PC-9 (cell line): Measurements from ENCODE around the gene BUD13. TPM values are rescaled to one million over a fixed set of nuclear protein-coding genes. Genes with fewer than 3 reads are reported as not detected.
A peak's percentile ranks its signal among the peaks of the same experiment; 100 is the strongest.

Source experiments
- BruUV-seq: library from RNA; stranded (reverse); fragments of 400-500 nt; replicated peaks from 2 replicates; lab custom pipeline; 2021; lab: Mats Ljungman, UMichigan
- CTCF ChIA-PET: fragments of 300-600 bp; sonication (Branson Sonifier 250); formaldehyde crosslinking; loops from one replicate; lab custom pipeline; 2022; ENCODE audit warnings: antibody characterized with exemption; lab: Charles Lee
- POLR2A ChIA-PET: fragments of 300-600 bp; sonication (Branson Sonifier 250); formaldehyde crosslinking; loops from one replicate; lab custom pipeline; 2022; ENCODE audit warnings: antibody characterized with exemption; ENCODE audit not compliant: unreplicated experiment; lab: Charles Lee
- DNase-seq, 2 experiments: peaks; one replicate each; pipeline versions ENCODE4 v3.0.0 to v3.0.0-alpha.2; 2015 to 2022; ENCODE audit warnings: mixed read lengths in 1 of 2
- H2AFZ ChIP-seq: fragments of 200-600 bp; sonication (generic); 2 replicates; pipeline ENCODE4 v1.8.1; 2017; ENCODE audit warnings: antibody characterized with exemption
- H3F3A ChIP-seq: fragments of 200-600 bp; sonication (generic); 2 replicates; pipeline ENCODE4 v1.8.1; 2017; ENCODE audit warnings: antibody characterized with exemption, mild to moderate bottlenecking, low read depth; ENCODE audit not compliant: insufficient read depth
- H3K27ac ChIP-seq: fragments of 200-600 bp; sonication (generic); 2 replicates; pipeline ENCODE4 v1.6.1; 2016; ENCODE audit warnings: mixed run types
- H3K27me3 ChIP-seq: fragments of 200-600 bp; sonication (generic); 2 replicates; pipeline ENCODE4 v1.6.1; 2016; ENCODE audit warnings: low read depth, mixed run types; ENCODE audit not compliant: insufficient read depth
- H3K36me3 ChIP-seq: fragments of 200-600 bp; sonication (generic); 2 replicates; pipeline ENCODE4 v1.6.1; 2016; ENCODE audit warnings: low read depth, mixed run types
- H3K4me1 ChIP-seq: fragments of 200-600 bp; sonication (generic); replicated peaks from 2 replicates; pipeline ENCODE4 v1.6.1; 2016; ENCODE audit warnings: mixed run types; ENCODE audit not compliant: insufficient read depth
- H3K4me2 ChIP-seq: fragments of 200-600 bp; sonication (generic); 2 replicates; pipeline ENCODE4 v1.6.1; 2017; ENCODE audit warnings: mixed run types
- H3K4me3 ChIP-seq: fragments of 200-600 bp; sonication (generic); 2 replicates; pipeline ENCODE4 v1.6.1; 2016; ENCODE audit warnings: mixed run types
- H3K79me2 ChIP-seq: fragments of 200-600 bp; sonication (generic); 2 replicates; pipeline ENCODE4 v1.6.1; 2017; ENCODE audit warnings: low read depth, mixed run types
- H3K9me2 ChIP-seq: fragments of 200-600 bp; sonication (generic); 2 replicates; pipeline ENCODE4 v1.8.1; 2017; ENCODE audit warnings: mild to moderate bottlenecking; ENCODE audit not compliant: insufficient read depth
- H3K9me3 ChIP-seq: fragments of 200-600 bp; sonication (generic); 2 replicates; pipeline ENCODE4 v1.8.1; 2016; ENCODE audit warnings: low read depth; ENCODE audit not compliant: insufficient read depth
- H4K20me1 ChIP-seq: fragments of 200-600 bp; sonication (generic); 2 replicates; pipeline ENCODE4 v1.8.1; 2017; ENCODE audit not compliant: insufficient read depth
- EZH2 ChIP-seq: fragments of 200-600 bp; sonication (generic); IDR thresholded peaks from 2 replicates; pipeline ENCODE4 v1.8.0; 2017; ENCODE audit warnings: antibody characterized with exemption, low read depth
- intact Hi-C: fragments of 100-400 bp; cut with micrococcal nuclease; formaldehyde crosslinking; loops from one replicate; pipeline ENCODE4 v1.10.0; 2022; ENCODE audit not compliant: unreplicated experiment
- total RNA-seq: library from RNA; stranded (reverse); gene quantifications from 2 replicates; pipeline ENCODE4 v1.2.3, GENCODE V29; 2021
- TF ChIP-seq, protein P1 (sequence below): fragments of 200-600 bp; sonication (generic); conservative IDR thresholded peaks from 2 replicates; pipeline ENCODE4 v1.6.1; 2017; ENCODE audit warnings: mixed run types, antibody characterized with exemption, mild to moderate bottlenecking, moderate library complexity

BUD13 gene
- total RNA-seq, 1 experiment from 2014 or later: 16.4 TPM

- no TSS peak for BruUV-seq
- ChIA-PET POLR2A (no interaction called here), CTCF (no interaction called here)
- Histone ChIP-seq H4K20me1 (no peaks in the 10 kb centered on the region), H3K36me3 (no peaks in the 10 kb centered on the region), H3K27ac (no peak overlapping the region), H3K4me3 (no peak overlapping the region), H3K27me3 (no peaks in the 10 kb centered on the region), H2AFZ (peak overlapping the region; percentile 12; the same call in 1 of the 2 replicates), H3F3A (no peaks in the 10 kb centered on the region), H3K4me2 (no peak overlapping the region), H3K4me1 (no peaks in the 10 kb centered on the region), H3K9me3 (no peaks in the 10 kb centered on the region), H3K9me2 (no peaks in the 10 kb centered on the region), H3K79me2 (no peaks in the 10 kb centered on the region)
- no peak for DNase-seq
- TF ChIP-seq, protein P1, sequence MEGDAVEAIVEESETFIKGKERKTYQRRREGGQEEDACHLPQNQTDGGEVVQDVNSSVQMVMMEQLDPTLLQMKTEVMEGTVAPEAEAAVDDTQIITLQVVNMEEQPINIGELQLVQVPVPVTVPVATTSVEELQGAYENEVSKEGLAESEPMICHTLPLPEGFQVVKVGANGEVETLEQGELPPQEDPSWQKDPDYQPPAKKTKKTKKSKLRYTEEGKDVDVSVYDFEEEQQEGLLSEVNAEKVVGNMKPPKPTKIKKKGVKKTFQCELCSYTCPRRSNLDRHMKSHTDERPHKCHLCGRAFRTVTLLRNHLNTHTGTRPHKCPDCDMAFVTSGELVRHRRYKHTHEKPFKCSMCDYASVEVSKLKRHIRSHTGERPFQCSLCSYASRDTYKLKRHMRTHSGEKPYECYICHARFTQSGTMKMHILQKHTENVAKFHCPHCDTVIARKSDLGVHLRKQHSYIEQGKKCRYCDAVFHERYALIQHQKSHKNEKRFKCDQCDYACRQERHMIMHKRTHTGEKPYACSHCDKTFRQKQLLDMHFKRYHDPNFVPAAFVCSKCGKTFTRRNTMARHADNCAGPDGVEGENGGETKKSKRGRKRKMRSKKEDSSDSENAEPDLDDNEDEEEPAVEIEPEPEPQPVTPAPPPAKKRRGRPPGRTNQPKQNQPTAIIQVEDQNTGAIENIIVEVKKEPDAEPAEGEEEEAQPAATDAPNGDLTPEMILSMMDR: no peak
- no peak for TF ChIP-seq EZH2
- intact Hi-C loops: no loop called here
These were observed 38.4 kb upstream of the BUD13 start for GRCh38 chr11:116811194-116811593.

GRCh38 chr11:116808262-116809175 lies 35.7 kb upstream of the BUD13 start:
- Histone ChIP-seq H3K4me1 (no peaks in the 10 kb centered on the region), H2AFZ (no peak overlapping the region), H3K79me2 (no peaks in the 10 kb centered on the region), H3K9me2 (no peaks in the 10 kb centered on the region), H3K4me2 (no peak overlapping the region), H3K27ac (no peak overlapping the region), H3K36me3 (no peaks in the 10 kb centered on the region), H3F3A (no peaks in the 10 kb centered on the region), H4K20me1 (no peaks in the 10 kb centered on the region), H3K27me3 (no peaks in the 10 kb centered on the region), H3K4me3 (no peak overlapping the region), H3K9me3 (no peaks in the 10 kb centered on the region)
- DNase-seq: no peak
- intact Hi-C loops: no loop called here
- ChIA-PET CTCF (no interaction called here), POLR2A (no interaction called here)
- TF ChIP-seq, protein P1: no peak
- no peak for TF ChIP-seq EZH2
- BruUV-seq: no TSS peak

GRCh38 chr11:116807601-116808261 lies 34.9 kb upstream of the BUD13 start:
- Histone ChIP-seq H4K20me1 (no peaks in the 10 kb centered on the region), H3K9me3 (no peaks in the 10 kb centered on the region), H3K9me2 (no peaks in the 10 kb centered on the region), H3K27ac (no peak overlapping the region), H3K4me2 (no peak overlapping the region), H3K36me3 (no peaks in the 10 kb centered on the region), H3K4me3 (no peak overlapping the region), H3K79me2 (no peaks in the 10 kb centered on the region), H3F3A (no peaks in the 10 kb centered on the region), H3K4me1 (no peaks in the 10 kb centered on the region), H3K27me3 (no peaks in the 10 kb centered on the region), H2AFZ (no peak overlapping the region)
- DNase-seq: no peak
- no TSS peak for BruUV-seq
- ChIA-PET POLR2A (no interaction called here), CTCF (no interaction called here)
- TF ChIP-seq, protein P1: no peak
- no peak for TF ChIP-seq EZH2
- intact Hi-C loops: no loop called here
